Activated CD4-positive, alpha-beta T cell treated with anti-CD3 and anti-CD28 coated beads, Interleukin-2, amount 50 U/mL, for 16 hours (primary cell): ENCODE results near the gene CLHC1.
"Not testable (repeated sequence)": the region's sequence is repeated elsewhere in the genome, so short reads cannot be mapped to it uniquely, and the experiment has no call there.

Source experiments
- DNase-seq: peaks from one replicate; pipeline ENCODE4 v3.0.0-alpha.2; 2020

CLHC1 gene

GRCh38 chr2:55231546-55232083 is 478 bp downstream of the CLHC1 start:
- no peak for DNase-seq

- DNase-seq: no peak
Observed at GRCh38 chr2:55230551-55230950, 1.5 kb downstream of the CLHC1 start.

- no peak for DNase-seq
Observed at GRCh38 chr2:55229221-55229620, 2.9 kb downstream of the CLHC1 start.

GRCh38 chr2:55228226-55228563 is 3.9 kb downstream of the CLHC1 start:
- no peak for DNase-seq

- DNase-seq: not testable (repeated sequence)
Observed at GRCh38 chr2:55227437-55228225, 4.5 kb downstream of the CLHC1 start.

GRCh38 chr2:55225481-55226020 is 6.5 kb downstream of the CLHC1 start:
- DNase-seq: no peak

GRCh38 chr2:55224761-55225261 is 7.3 kb downstream of the CLHC1 start:
- DNase-seq: no peak

GRCh38 chr2:55223958-55224760 is 7.9 kb downstream of the CLHC1 start:
- no peak for DNase-seq

- no peak for DNase-seq
Observed at GRCh38 chr2:55213822-55214221, 18.3 kb downstream of the CLHC1 start.

- DNase-seq: no peak
Observed at GRCh38 chr2:55204950-55205349, 27.1 kb downstream of the CLHC1 start.

- DNase-seq: no peak
Observed at GRCh38 chr2:55204536-55204935, 27.6 kb downstream of the CLHC1 start.

GRCh38 chr2:55200416-55200815 is 31.7 kb downstream of the CLHC1 start:
- no peak for DNase-seq

GRCh38 chr2:55196526-55196925 is 35.6 kb downstream of the CLHC1 start:
- DNase-seq: no peak

- not testable (repeated sequence) for DNase-seq
Observed at GRCh38 chr2:55191888-55192287, 40.2 kb downstream of the CLHC1 start.

- DNase-seq: not testable (repeated sequence)
Observed at GRCh38 chr2:55186837-55187236, 45.3 kb downstream of the CLHC1 start.

- no peak for DNase-seq
Observed at GRCh38 chr2:55180374-55180773, 51.7 kb downstream of the CLHC1 start.

- no peak for DNase-seq
Observed at GRCh38 chr2:55176094-55176415, 56.0 kb downstream of the CLHC1 start.

GRCh38 chr2:55175254-55176093 is 56.6 kb downstream of the CLHC1 start:
- peak; percentile 41 for DNase-seq

- no peak for DNase-seq
Observed at GRCh38 chr2:55173438-55174054, 58.5 kb downstream of the CLHC1 start.

GRCh38 chr2:55169915-55170314 is 62.2 kb downstream of the CLHC1 start:
- no peak for DNase-seq

GRCh38 chr2:55169359-55169758 is 62.7 kb downstream of the CLHC1 start:
- no peak for DNase-seq
